Brain microvascular endothelial cell (primary cell): ENCODE results near the gene CLPTM1.
"Not testable (repeated sequence)": the region's sequence is repeated elsewhere in the genome, so short reads cannot be mapped to it uniquely, and the experiment has no call there.

Experiments
- DNase-seq: peaks from one replicate; pipeline ENCODE4 v3.0.0-alpha.2; 2020
- H3K27ac ChIP-seq: fragments of 250-450 bp; sonication (Bioruptor Pico); 2 replicates; pipeline ENCODE4 v1.5.1; 2020; ENCODE audit warnings: mild to moderate bottlenecking, moderate library complexity
- H3K27me3 ChIP-seq: fragments of 250-450 bp; sonication (Bioruptor Pico); replicated peaks from 2 replicates; pipeline ENCODE4 v1.5.1; 2020; ENCODE audit warnings: mild to moderate bottlenecking
- H3K36me3 ChIP-seq: fragments of 250-450 bp; sonication (Bioruptor Pico); replicated peaks from 2 replicates; pipeline ENCODE4 v1.5.1; 2020; ENCODE audit warnings: mild to moderate bottlenecking
- H3K4me3 ChIP-seq: 2 replicates; pipeline ENCODE4 v1.5.1; 2011; ENCODE audit warnings: low read depth, mild to moderate bottlenecking, control low read depth, low read length, moderate library complexity
- in situ Hi-C: cut with HindIII; loops from 2 replicates; pipeline ENCODE4 v1.10.0; 2017; ENCODE audit warnings: low sequenced_read_pairs, low pct_ligation_motif_present
- TF ChIP-seq, protein P1 (sequence below): IDR thresholded peaks from 2 replicates; pipeline ENCODE4 v1.5.1; 2011; ENCODE audit warnings: low read depth, mild to moderate bottlenecking, moderate library complexity, low read length, control low read depth, inconsistent platforms; ENCODE audit errors: missing control alignments

CLPTM1 gene

DNA sequence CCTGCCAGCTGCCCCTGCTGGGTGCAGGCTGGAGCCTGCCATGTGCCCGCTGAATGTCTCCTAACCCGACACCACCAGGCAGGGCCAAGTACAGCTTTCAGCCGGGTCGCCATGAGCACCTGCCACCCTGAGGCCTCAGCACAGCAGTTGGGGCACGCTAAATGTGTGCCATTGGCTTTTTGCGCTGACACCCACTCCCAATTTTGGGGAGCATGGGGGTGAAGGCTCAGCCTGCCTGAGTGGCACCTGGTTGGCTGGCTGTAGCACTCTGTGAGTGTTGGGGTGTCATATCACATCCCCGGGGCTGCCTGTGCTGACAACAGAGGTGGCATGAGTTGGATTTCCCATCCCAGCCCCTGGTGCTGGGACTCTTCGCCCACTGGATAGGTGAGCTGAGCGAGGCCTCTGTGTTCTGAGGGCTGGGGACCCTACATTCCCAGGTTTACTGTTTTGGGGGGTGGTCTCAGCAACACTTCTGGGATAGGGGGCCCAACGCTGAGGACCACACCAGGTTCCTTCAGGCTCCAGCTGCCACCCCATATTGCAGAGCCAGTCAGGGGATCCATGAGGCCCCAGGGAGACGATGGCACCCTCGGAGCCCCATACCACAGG is 38.9 kb downstream of the CLPTM1 start:
- TF ChIP-seq, protein P1, sequence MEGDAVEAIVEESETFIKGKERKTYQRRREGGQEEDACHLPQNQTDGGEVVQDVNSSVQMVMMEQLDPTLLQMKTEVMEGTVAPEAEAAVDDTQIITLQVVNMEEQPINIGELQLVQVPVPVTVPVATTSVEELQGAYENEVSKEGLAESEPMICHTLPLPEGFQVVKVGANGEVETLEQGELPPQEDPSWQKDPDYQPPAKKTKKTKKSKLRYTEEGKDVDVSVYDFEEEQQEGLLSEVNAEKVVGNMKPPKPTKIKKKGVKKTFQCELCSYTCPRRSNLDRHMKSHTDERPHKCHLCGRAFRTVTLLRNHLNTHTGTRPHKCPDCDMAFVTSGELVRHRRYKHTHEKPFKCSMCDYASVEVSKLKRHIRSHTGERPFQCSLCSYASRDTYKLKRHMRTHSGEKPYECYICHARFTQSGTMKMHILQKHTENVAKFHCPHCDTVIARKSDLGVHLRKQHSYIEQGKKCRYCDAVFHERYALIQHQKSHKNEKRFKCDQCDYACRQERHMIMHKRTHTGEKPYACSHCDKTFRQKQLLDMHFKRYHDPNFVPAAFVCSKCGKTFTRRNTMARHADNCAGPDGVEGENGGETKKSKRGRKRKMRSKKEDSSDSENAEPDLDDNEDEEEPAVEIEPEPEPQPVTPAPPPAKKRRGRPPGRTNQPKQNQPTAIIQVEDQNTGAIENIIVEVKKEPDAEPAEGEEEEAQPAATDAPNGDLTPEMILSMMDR: no peak
- no peaks in the 10 kb centered on the region for H3K27me3 ChIP-seq
- H3K36me3 ChIP-seq: peaks cover 22% of the 10 kb centered on the region
- DNase-seq: no peak
- no peak overlapping the region for H3K4me3 ChIP-seq
- in situ Hi-C loops: no loop called here
- no peak overlapping the region for H3K27ac ChIP-seq

- in situ Hi-C loops: no loop called here
These were observed 42.8 kb downstream of the CLPTM1 start for GRCh38 chr19:44998025-44998424.

DNA sequence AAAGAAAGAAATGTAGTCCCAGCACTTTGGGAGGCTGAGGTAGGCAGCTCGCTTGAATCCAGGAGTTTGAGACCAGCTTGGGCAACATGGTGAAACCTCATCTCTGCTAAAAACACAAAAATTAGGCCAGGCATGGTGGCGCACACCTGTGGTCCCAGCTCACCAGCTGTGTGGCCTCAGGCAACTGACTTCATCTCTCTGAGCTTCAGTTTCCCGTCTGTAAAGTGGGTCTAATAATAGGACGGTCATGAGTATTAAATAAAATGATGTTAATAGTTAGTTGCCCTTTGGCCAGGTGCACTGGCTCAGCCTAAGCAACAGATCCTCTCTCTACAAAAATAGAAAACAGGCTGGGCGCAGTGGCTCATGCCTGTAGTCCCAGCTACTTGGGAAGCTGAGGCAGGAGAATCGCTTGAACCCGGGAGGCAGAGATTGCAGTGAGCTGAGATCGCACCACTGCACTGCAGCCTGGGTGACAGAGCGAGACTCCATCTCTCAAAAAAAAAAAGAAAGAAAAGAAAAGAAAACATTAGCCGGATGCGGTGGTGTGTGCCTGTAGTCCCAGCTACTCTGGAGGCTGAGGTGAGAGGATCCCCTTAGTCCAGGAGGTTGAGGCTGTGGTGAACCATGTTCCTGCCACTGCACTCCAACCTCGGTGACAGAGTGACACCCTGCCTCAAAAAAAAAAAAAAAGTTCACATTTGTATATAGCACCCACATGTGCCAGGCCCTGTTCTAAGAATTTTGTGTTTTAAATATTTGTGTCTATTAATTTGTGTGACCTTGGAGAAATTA is 44.1 kb downstream of the CLPTM1 start:
- H3K27me3 ChIP-seq, H3K36me3 ChIP-seq, DNase-seq, H3K27ac ChIP-seq, H3K4me3 ChIP-seq, in situ Hi-C loops: not testable (repeated sequence)

More at GRCh38 chr19:44998025-44998424, 42.8 kb downstream of the CLPTM1 start:
- H3K4me3 ChIP-seq: no peak overlapping the region
- TF ChIP-seq, protein P1: no peak
- H3K36me3 ChIP-seq: no peaks in the 10 kb centered on the region
- no peak overlapping the region for H3K27ac ChIP-seq
- no peaks in the 10 kb centered on the region for H3K27me3 ChIP-seq
- no peak for DNase-seq

- H3K36me3 ChIP-seq, DNase-seq, in situ Hi-C loops, H3K27ac ChIP-seq, H3K27me3 ChIP-seq: not testable (repeated sequence)
- peak overlapping the region; percentile 46 for H3K4me3 ChIP-seq
These were observed 45.5 kb downstream of the CLPTM1 start for GRCh38 chr19:45000665-45001064.

GRCh38 chr19:45001087-45001739 is 46.0 kb downstream of the CLPTM1 start, which contains the start of gene RELB:
Gene RELB (plus strand): TSS chr19:45001464. CDS start chr19:45001580, 116 bp downstream.
- TF ChIP-seq, protein P1: no peak
- peak; percentile 86 for DNase-seq
- peaks cover 6% of the 10 kb centered on the region for H3K36me3 ChIP-seq
- H3K4me3 ChIP-seq: peak within 1 kb of the TSS; percentile 68
- in situ Hi-C loops: no loop called here
- no peaks in the 10 kb centered on the region for H3K27me3 ChIP-seq
- peak within 1 kb of the TSS; percentile 100 for H3K27ac ChIP-seq

GRCh38 chr19:45003485-45003884 is 48.3 kb downstream of the CLPTM1 start:
- TF ChIP-seq, protein P1: no peak
- in situ Hi-C loops: no loop called here
- Histone ChIP-seq H3K27ac (no peak overlapping the region), H3K36me3 (peaks cover 22% of the 10 kb centered on the region), H3K4me3 (no peak overlapping the region), H3K27me3 (no peaks in the 10 kb centered on the region)
- DNase-seq: no peak
